Caco-2 (cell line): ENCODE measurements around the gene CPNE1. TPM values are rescaled to one million over a fixed set of nuclear protein-coding genes. Genes with fewer than 3 reads are reported as not detected.

Source experiments
- BruUV-seq: library from RNA; stranded (reverse); fragments of 400-500 nt; replicated peaks from 2 replicates; lab custom pipeline; 2021; lab: Mats Ljungman, UMichigan
- CTCF ChIA-PET: fragments of 300-600 bp; sonication (Branson Sonifier 250); formaldehyde crosslinking; loops from one replicate; lab custom pipeline; 2022; ENCODE audit warnings: antibody characterized with exemption; lab: Charles Lee
- POLR2A ChIA-PET: fragments of 300-600 bp; sonication (Branson Sonifier 250); formaldehyde crosslinking; loops from one replicate; lab custom pipeline; 2022; ENCODE audit warnings: antibody characterized with exemption; lab: Charles Lee
- DNase-seq, 2 experiments: peaks; one replicate each; pipeline versions ENCODE4 v3.0.0 to v3.0.0-alpha.2; 2020 to 2022
- H3K27me3 ChIP-seq: replicated peaks from 2 replicates; pipeline ENCODE4 v1.6.0; 2011; ENCODE audit warnings: low read length; ENCODE audit not compliant: control insufficient read depth, insufficient read depth
- H3K36me3 ChIP-seq: 2 replicates; pipeline ENCODE4 v1.5.1; 2011; ENCODE audit warnings: low read length; ENCODE audit not compliant: control insufficient read depth, insufficient read depth
- H3K4me1 ChIP-seq: fragments of 250-450 bp; sonication (Bioruptor Pico); 2 replicates; pipeline ENCODE4 v1.5.1; 2020; ENCODE audit warnings: mild to moderate bottlenecking
- H3K4me3 ChIP-seq: 2 replicates; pipeline ENCODE4 v1.5.1; 2011; ENCODE audit warnings: low read depth, mild to moderate bottlenecking, control low read depth, low read length
- H3K9me3 ChIP-seq: fragments of 250-450 bp; sonication (Bioruptor Pico); 2 replicates; pipeline ENCODE4 v1.5.1; 2020; ENCODE audit warnings: mild to moderate bottlenecking, moderate library complexity
- H3K27ac Mint-ChIP-seq: one replicate; pipeline ENCODE4 v1.8.0; 2022; ENCODE audit warnings: mixed read lengths; ENCODE audit not compliant: unreplicated experiment
- H3K27me3 Mint-ChIP-seq: one replicate; pipeline ENCODE4 v1.8.0; 2022; ENCODE audit warnings: mixed read lengths; ENCODE audit not compliant: insufficient read depth, unreplicated experiment
- H3K36me3 Mint-ChIP-seq: one replicate; pipeline ENCODE4 v1.8.0; 2022; ENCODE audit warnings: mild to moderate bottlenecking, mixed read lengths; ENCODE audit not compliant: insufficient read depth, unreplicated experiment
- H3K4me1 Mint-ChIP-seq: one replicate; pipeline ENCODE4 v1.8.0; 2022; ENCODE audit warnings: low read depth, mixed read lengths; ENCODE audit not compliant: unreplicated experiment
- H3K4me3 Mint-ChIP-seq: one replicate; pipeline ENCODE4 v1.8.0; 2022; ENCODE audit warnings: mild to moderate bottlenecking, moderate library complexity, mixed read lengths; ENCODE audit not compliant: unreplicated experiment
- H3K9me3 Mint-ChIP-seq: one replicate; pipeline ENCODE4 v1.8.0; 2022; ENCODE audit warnings: mixed read lengths; ENCODE audit not compliant: unreplicated experiment
- intact Hi-C: fragments of 100-400 bp; cut with micrococcal nuclease; formaldehyde crosslinking; loops from one replicate; pipeline ENCODE4 v1.10.0; 2022; ENCODE audit not compliant: unreplicated experiment
- total RNA-seq: library from RNA; stranded (reverse); gene quantifications from 2 replicates; pipeline ENCODE4 v1.2.3, GENCODE V29; 2022
- TF ChIP-seq, protein P1 (sequence below), 2 experiments: fragments of 200-600 bp in 1 of 2; IDR thresholded peaks; 1 replicate in 1 of 2; 2 replicates in 1 of 2; pipeline versions ENCODE4 v1.5.1 to v1.8.0; 2011 to 2022; ENCODE audit warnings: antibody characterized with exemption in 1 of 2, control low read depth in 1 of 2, inconsistent platforms in 1 of 2, low read depth in 1 of 2, low read length in 1 of 2, mild to moderate bottlenecking in 1 of 2, moderate library complexity in 1 of 2; ENCODE audit not compliant: insufficient read depth in 1 of 2, severe bottlenecking in 1 of 2, unreplicated experiment in 1 of 2

Gene CPNE1
- total RNA-seq, 1 experiment from 2014 or later, result 833 TPM

DNA sequence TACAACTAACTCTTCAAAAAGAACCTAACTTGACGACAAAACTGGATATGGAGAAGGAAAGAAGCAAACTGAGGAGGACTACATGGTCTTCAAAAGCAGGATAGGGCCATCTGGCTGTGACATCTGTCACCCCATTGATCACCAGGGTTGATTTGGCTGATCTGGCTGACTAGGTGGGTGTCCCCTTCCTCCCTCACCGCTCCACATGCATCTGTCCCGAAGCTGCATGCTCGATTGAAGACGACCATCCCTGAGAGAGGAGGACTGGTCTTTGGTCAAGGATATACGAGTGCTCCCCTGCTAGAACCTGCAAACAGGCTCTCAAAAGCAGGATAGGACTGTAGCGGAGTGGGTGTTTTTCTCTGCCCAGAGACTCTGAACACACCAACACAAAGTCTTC, 21.7 kb downstream of the CPNE1 start:
- peaks cover 17% of the 10 kb centered on the region for H3K4me1 Mint-ChIP-seq
- ChIA-PET CTCF (no interaction called here), POLR2A (no interaction called here)
- H3K27me3 Mint-ChIP-seq, result no peaks in the 10 kb centered on the region
- TF ChIP-seq, protein P1, sequence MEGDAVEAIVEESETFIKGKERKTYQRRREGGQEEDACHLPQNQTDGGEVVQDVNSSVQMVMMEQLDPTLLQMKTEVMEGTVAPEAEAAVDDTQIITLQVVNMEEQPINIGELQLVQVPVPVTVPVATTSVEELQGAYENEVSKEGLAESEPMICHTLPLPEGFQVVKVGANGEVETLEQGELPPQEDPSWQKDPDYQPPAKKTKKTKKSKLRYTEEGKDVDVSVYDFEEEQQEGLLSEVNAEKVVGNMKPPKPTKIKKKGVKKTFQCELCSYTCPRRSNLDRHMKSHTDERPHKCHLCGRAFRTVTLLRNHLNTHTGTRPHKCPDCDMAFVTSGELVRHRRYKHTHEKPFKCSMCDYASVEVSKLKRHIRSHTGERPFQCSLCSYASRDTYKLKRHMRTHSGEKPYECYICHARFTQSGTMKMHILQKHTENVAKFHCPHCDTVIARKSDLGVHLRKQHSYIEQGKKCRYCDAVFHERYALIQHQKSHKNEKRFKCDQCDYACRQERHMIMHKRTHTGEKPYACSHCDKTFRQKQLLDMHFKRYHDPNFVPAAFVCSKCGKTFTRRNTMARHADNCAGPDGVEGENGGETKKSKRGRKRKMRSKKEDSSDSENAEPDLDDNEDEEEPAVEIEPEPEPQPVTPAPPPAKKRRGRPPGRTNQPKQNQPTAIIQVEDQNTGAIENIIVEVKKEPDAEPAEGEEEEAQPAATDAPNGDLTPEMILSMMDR (IDR thresholded peaks at IDR 0.05; ENCODE audit: insufficient read depth in 1 of 2, low read depth in 1 of 2, low read length in 1 of 2, severe bottlenecking in 1 of 2, unreplicated experiment in 1 of 2), result no peak
- H3K9me3 ChIP-seq, result no peaks in the 10 kb centered on the region
- H3K27ac Mint-ChIP-seq, result peak overlapping the region; percentile 22
- DNase-seq, result no peak
- no peak overlapping the region for H3K4me3 ChIP-seq
- no peaks in the 10 kb centered on the region for H3K27me3 ChIP-seq
- no peak overlapping the region for H3K4me3 Mint-ChIP-seq
- no peaks in the 10 kb centered on the region; the same call in 1 of the 2 replicates for H3K4me1 ChIP-seq
- H3K36me3 ChIP-seq, result peaks cover 1% of the 10 kb centered on the region; the same call in 1 of the 2 replicates
- no TSS peak for BruUV-seq
- H3K36me3 Mint-ChIP-seq, result peaks cover 77% of the 10 kb centered on the region
- H3K9me3 Mint-ChIP-seq, result no peaks in the 10 kb centered on the region
- intact Hi-C loops, result no loop called here

GRCh38 chr20:35641743-35642142, 23.0 kb downstream of the CPNE1 start:
- peaks cover 8% of the 10 kb centered on the region for H3K4me1 ChIP-seq
- TF ChIP-seq, protein P1 (IDR thresholded peaks at IDR 0.05; ENCODE audit: insufficient read depth in 1 of 2, low read depth in 1 of 2, low read length in 1 of 2, severe bottlenecking in 1 of 2, unreplicated experiment in 1 of 2), result no peak
- H3K27ac Mint-ChIP-seq, result no peak overlapping the region
- BruUV-seq, result no TSS peak
- no peaks in the 10 kb centered on the region for H3K27me3 ChIP-seq
- POLR2A ChIA-PET, result no interaction called here
- no peak overlapping the region for H3K4me3 ChIP-seq
- peaks cover 1% of the 10 kb centered on the region; the same call in 1 of the 2 replicates for H3K36me3 ChIP-seq
- peaks cover 69% of the 10 kb centered on the region for H3K36me3 Mint-ChIP-seq
- H3K27me3 Mint-ChIP-seq, result no peaks in the 10 kb centered on the region
- peaks cover 30% of the 10 kb centered on the region for H3K4me1 Mint-ChIP-seq
- intact Hi-C loops, result no loop called here
- CTCF ChIA-PET, result interaction anchor here (1.0 kb wide), 1 partner anchor 23 kb away, joined by 3 read pairs; no protein-coding TSS in a partner anchor
- no peaks in the 10 kb centered on the region for H3K9me3 ChIP-seq
- no peaks in the 10 kb centered on the region for H3K9me3 Mint-ChIP-seq
- no peak overlapping the region for H3K4me3 Mint-ChIP-seq
- no peak for DNase-seq

GRCh38 chr20:35640724-35641123, 24.0 kb downstream of the CPNE1 start:
- no peak for DNase-seq
- intact Hi-C loops, result no loop called here
- Histone ChIP-seq H3K27me3 (no peaks in the 10 kb centered on the region), H3K4me1 (peaks cover 17% of the 10 kb centered on the region), H3K4me3 (no peak overlapping the region), H3K36me3 (peaks cover 1% of the 10 kb centered on the region; the same call in 1 of the 2 replicates), H3K9me3 (no peaks in the 10 kb centered on the region)
- Mint-ChIP-seq H3K9me3 (no peaks in the 10 kb centered on the region), H3K27me3 (no peaks in the 10 kb centered on the region), H3K27ac (peak overlapping the region; percentile 9), H3K36me3 (peaks cover 70% of the 10 kb centered on the region), H3K4me1 (peaks cover 36% of the 10 kb centered on the region), H3K4me3 (no peak overlapping the region)
- POLR2A ChIA-PET, result interaction anchor here (0.6 kb wide), 1 partner anchor 18 kb away, joined by 3 read pairs; no protein-coding TSS in a partner anchor
- no TSS peak for BruUV-seq
- CTCF ChIA-PET, result no interaction called here
- TF ChIP-seq, protein P1 (IDR thresholded peaks at IDR 0.05; ENCODE audit: insufficient read depth in 1 of 2, low read depth in 1 of 2, low read length in 1 of 2, severe bottlenecking in 1 of 2, unreplicated experiment in 1 of 2), result no peak
